Measurements from ENCODE around the gene DIS3L2.
"Not testable (repeated sequence)": the region's sequence is repeated elsewhere in the genome, so short reads cannot be mapped to it uniquely, and the experiment has no call there.

Gene DIS3L2

GRCh38 chr2:232377319-232377718 lies 415.8 kb downstream of the DIS3L2 start:
- no peak for DNase-seq

DNA sequence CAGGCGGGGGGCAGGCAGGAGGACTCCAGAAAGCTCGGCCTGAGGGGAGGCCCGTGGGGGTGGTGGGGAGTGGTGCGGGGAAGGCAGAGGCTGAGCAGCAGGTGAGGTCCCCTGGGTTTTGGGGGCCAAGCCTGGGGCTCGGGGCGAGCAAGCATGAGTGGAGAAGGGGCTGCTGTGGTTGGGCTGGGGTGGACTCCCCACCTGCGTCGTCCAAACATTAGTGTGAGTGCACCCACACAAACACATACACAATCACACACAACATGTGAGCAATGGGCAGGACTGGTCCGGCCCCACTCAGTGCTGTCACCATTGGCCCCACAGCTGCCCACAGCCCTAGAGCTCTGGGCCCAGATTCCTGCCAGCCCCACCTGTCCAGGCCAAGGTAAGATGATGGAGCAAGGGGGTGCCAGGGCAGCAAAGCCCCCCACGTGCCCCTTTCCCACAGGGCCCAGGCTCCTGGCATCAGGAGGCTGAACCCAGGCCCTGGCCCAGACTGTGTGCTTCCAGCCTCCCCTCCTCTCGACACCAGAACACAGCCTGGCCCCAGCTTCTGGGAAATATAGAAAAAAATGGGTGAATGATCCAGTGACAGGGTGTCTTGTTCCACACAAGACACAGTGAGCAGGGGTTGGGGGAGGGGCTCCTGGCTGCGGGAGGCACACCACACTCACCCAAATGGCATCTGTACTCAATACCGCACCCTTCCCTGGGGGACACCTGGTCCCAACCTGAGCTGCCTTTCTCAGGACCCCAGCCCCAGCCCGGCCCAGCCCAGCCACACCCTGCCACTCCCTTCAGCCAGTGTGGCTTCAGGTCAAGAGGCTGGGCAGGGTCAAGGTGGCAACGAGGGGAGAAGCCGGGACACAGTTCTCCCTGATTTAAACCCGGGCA lies 416.6 kb downstream of the DIS3L2 start:
- no peak for DNase-seq

DNA sequence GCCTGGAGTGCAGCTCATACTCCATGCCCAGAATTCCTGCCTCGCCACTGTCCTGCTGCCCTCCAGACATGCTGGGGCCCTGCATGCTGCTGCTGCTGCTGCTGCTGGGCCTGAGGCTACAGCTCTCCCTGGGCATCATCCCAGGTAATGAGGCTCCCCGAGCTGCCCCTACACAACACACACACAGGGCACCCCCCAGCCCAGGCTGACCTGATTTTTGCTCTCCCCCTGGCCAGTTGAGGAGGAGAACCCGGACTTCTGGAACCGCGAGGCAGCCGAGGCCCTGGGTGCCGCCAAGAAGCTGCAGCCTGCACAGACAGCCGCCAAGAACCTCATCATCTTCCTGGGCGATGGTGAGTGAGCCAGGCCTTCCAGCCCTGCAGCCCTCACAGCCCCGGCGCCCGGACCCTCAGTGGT lies 417.2 kb downstream of the DIS3L2 start, which contains the start of gene ALPP:
ALPP (plus strand) TSS at position 17 of the 417 bp plus-strand sequence; CDS start at position 69, 52 bp downstream.
- DNase-seq: not testable (repeated sequence)

DNA sequence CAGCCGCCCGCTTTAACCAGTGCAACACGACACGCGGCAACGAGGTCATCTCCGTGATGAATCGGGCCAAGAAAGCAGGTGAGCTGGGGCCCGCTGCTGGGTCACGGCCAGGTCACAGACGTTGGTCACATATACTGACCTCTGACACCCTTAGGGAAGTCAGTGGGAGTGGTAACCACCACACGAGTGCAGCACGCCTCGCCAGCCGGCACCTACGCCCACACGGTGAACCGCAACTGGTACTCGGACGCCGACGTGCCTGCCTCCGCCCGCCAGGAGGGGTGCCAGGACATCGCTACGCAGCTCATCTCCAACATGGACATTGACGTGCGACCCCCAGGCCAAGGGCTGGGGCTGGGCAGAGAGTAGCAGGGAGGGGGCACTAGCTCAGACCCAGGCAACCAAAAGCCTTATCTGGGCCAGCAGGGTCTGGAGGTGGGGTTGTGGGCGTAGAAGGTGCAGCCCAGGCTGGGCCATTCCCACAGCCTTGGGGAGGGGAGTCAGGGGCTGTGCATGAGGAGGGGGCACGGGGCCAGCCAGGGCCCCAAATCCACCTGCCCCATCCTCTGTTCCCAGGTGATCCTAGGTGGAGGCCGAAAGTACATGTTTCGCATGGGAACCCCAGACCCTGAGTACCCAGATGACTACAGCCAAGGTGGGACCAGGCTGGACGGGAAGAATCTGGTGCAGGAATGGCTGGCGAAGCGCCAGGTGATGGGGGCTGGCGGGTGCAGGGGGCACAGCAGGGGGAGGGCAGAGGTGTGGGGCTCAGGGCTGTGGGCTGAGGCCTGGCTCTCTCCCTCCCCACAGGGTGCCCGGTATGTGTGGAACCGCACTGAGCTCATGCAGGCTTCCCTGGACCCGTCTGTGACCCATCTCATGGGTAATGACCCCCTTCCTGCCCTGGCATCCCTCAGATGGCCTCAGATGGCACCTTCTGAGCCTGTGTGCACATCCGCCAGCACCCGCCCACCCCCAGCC lies 418.4 kb downstream of the DIS3L2 start:
- not testable (repeated sequence) for DNase-seq

GRCh38 chr2:232381204-232382031 lies 419.9 kb downstream of the DIS3L2 start:
- DNase-seq: peak; percentile 15

GRCh38 chr2:232382331-232383225 lies 421.1 kb downstream of the DIS3L2 start:
- DNase-seq: no peak

DNA sequence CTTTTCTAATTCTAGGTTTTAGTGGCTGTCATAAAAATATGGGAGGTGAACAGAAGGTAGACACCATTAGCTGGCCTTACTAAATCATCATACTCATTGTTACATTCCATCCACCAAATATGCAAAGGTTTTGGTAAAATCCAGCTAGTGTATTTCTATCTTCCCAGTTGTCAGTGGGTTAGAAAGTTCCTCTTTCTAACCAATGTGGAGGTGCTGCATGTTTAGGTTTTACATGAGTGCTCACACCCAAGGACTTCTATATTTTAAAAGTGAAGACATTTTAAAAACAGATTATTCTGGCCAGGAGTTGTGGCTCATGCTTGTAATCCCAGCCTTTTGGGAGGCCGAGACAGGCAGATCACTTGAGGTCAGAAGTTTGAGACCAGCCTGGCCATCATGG lies 423.0 kb downstream of the DIS3L2 start:
- DNase-seq: no peak

- DNase-seq: not testable (repeated sequence)
These were observed 423.5 kb downstream of the DIS3L2 start for GRCh38 chr2:232385058-232385457.

DNA sequence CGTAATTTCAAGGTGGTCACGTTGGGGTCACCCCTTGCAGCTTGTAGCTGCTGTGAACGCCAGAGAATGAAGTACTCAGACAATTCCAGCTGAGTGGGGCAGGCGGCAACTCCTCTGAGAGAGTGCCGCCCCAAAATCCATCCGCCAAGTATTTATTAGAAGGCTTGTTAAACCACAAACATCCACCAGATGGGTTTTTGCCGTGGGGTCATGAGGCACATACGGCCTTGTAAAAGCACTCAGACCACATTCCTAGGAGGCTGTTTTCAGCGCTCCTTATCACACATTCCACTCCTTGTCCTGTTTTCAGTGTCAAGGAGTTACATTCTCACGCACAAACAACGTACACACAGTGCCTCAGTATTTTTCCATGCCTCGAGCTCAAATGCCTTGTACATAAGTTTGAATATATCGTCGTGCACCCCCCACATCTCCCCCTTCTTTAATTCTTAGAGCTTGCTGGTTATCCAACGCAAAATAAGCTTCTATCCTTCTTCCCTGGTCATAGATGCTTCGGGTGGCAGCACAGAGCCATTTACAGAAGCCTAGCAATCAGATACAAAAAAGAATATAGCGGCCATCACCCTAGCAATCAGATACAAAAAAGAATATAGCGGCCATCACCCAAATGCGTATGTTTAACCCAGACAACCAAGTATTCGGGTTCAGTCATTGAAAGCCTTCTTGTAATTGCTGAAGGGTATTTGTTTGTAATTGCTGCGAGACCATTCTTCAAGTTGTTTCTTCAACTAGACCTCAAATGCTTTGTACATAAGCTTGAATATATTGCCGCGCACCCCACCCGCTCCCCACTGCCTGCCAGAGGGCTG lies 424.4 kb downstream of the DIS3L2 start:
- DNase-seq: no peak

- no peak for DNase-seq
These were observed 424.9 kb downstream of the DIS3L2 start for GRCh38 chr2:232386490-232386739.
